Stomach (tissue), 4 donors: ENCODE results near the gene ELF2.

ENCODE experiments used
- CTCF ChIP-seq, 7 experiments: fragments of 450-650 bp in 4 of 7; fragments of 200-600 bp in 3 of 7; sonication (generic) in 3 of 7; IDR thresholded peaks; one replicate each; pipeline ENCODE4 v1.5.1; 2016 to 2019; ENCODE audit warnings: antibody characterized with exemption in 7 of 7, control low read depth in 2 of 7, mild to moderate bottlenecking in 1 of 7
- EP300 ChIP-seq: sonication (generic); formaldehyde crosslinking; IDR thresholded peaks from one replicate; pipeline ENCODE4 v1.6.1; 2017; ENCODE audit warnings: antibody characterized with exemption
- POLR2A ChIP-seq, 4 donors: fragments of 450-650 bp; IDR thresholded peaks; one replicate each; pipeline ENCODE4 v1.6.1; 2016; ENCODE audit warnings: antibody characterized with exemption in 4 of 4, control low read depth in 2 of 4, mild to moderate bottlenecking in 1 of 4, moderate library complexity in 1 of 4
- POLR2AphosphoS5 ChIP-seq, 3 donors: sonication (generic); formaldehyde crosslinking; IDR thresholded peaks; one replicate each; pipeline ENCODE4 v1.6.1; 2016; ENCODE audit warnings: antibody characterized with exemption in 3 of 3

- TF ChIP-seq EP300 (no peak), POLR2A (IDR thresholded peaks at IDR 0.05) (no peak), POLR2AphosphoS5 (IDR thresholded peaks at IDR 0.05) (no peak), CTCF (IDR thresholded peaks at IDR 0.05) (no peak)
Measured at GRCh38 chr4:139077567-139078355, 99.3 kb downstream of the ELF2 start.
